ENCODE results near the gene TMEM151B. TPM values are rescaled to one million over a fixed set of nuclear protein-coding genes. Genes with fewer than 3 reads are reported as not detected.

The TMEM151B gene
- total and polyA plus RNA-seq, 9 of the 15 experiments (the other 6 are each of a cell fraction or from before 2014, with no cell fraction given), result not detected

DNA sequence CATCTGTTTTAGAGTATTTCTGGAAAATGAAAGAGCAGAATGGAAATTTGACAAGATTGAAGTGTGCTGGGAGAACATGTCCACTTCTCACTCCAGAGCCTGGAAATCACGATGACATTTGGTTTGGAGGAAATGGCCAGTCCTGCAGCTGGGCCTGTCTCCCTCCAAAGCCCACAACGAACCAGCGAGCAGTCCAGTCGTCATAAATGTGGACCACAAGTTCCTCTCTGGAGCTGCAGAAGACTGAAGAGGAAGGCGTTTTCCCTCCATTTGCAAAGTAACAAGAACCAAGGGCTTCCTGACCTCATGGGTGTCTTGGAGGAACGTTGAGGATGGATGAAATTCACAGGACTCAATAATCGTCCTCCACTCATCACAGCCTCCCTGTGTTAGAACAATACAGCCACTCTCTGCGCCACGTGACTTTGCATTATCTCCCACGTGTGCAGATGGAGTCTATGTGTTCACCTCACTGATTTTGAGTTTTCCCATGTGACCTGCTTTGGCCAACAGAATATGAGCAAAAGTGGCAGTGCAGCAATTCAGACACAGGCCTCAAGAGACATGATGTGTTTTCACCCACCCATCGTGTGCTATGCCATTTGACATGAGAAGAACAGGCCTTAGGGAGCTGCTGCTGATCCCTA, 63.1 kb downstream of the TMEM151B start (continued):
- TF ChIP-seq, protein P1, sequence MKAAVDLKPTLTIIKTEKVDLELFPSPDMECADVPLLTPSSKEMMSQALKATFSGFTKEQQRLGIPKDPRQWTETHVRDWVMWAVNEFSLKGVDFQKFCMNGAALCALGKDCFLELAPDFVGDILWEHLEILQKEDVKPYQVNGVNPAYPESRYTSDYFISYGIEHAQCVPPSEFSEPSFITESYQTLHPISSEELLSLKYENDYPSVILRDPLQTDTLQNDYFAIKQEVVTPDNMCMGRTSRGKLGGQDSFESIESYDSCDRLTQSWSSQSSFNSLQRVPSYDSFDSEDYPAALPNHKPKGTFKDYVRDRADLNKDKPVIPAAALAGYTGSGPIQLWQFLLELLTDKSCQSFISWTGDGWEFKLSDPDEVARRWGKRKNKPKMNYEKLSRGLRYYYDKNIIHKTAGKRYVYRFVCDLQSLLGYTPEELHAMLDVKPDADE (conservative IDR thresholded peaks at IDR 0.05; ENCODE audit: control insufficient read depth, low read depth, low read length), result no peak
- TF ChIP-seq, protein P2, sequence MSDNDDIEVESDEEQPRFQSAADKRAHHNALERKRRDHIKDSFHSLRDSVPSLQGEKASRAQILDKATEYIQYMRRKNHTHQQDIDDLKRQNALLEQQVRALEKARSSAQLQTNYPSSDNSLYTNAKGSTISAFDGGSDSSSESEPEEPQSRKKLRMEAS (CRISPR knock-in tag; IDR thresholded peaks at IDR 0.05), result peak; percentile 35; the same call in 1 of the 2 replicates
- TF ChIP-seq ZNF707 (CRISPR knock-in tag; conservative IDR thresholded peaks at IDR 0.05) (no peak), MBD2 (IDR thresholded peaks at IDR 0.05; ENCODE audit: borderline replicate concordance, low read depth) (no peak), ETV6 (IDR thresholded peaks at IDR 0.05; ENCODE audit: borderline replicate concordance in 1 of 2, low read depth in 2 of 2, low read length in 1 of 2) (no peak), ETV6 (CRISPR knock-in tag; IDR thresholded peaks at IDR 0.05; ENCODE audit: borderline replicate concordance) (no peak), TEAD1 (CRISPR knock-in tag; IDR thresholded peaks at IDR 0.05) (no peak), FOXJ3 (CRISPR knock-in tag; IDR thresholded peaks at IDR 0.05) (no peak), CBFB (CRISPR knock-in tag; IDR thresholded peaks at IDR 0.05) (0 out of 2 replicates have a peak, but pooled peaks have one; percentile 51), CXXC5 (CRISPR knock-in tag; IDR thresholded peaks at IDR 0.05) (no peak), TEAD2 (tag; IDR thresholded peaks at IDR 0.05) (no peak), POLR2AphosphoS5 (IDR thresholded peaks at IDR 0.05; ENCODE audit: control insufficient read depth, insufficient read depth, low read depth, low read length) (no peak), TCF3 (CRISPR knock-in tag; IDR thresholded peaks at IDR 0.05) (no peak), NCOA1 (IDR thresholded peaks at IDR 0.05; ENCODE audit: low read depth) (no peak), FOS (IDR thresholded peaks at IDR 0.05; ENCODE audit: extremely low read depth, insufficient read length) (no peak), RCOR1 (IDR thresholded peaks at IDR 0.05; ENCODE audit: borderline replicate concordance in 1 of 2, low read depth in 2 of 2, low read length in 2 of 2) (no peak), XRCC3 (IDR thresholded peaks at IDR 0.05) (no peak), MCM5 (IDR thresholded peaks at IDR 0.05; ENCODE audit: low read depth) (no peak)
- TF ChIP-seq, protein P3, sequence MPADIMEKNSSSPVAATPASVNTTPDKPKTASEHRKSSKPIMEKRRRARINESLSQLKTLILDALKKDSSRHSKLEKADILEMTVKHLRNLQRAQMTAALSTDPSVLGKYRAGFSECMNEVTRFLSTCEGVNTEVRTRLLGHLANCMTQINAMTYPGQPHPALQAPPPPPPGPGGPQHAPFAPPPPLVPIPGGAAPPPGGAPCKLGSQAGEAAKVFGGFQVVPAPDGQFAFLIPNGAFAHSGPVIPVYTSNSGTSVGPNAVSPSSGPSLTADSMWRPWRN (IDR thresholded peaks at IDR 0.05; ENCODE audit: low read depth), result no peak
- TF ChIP-seq, protein P4, sequence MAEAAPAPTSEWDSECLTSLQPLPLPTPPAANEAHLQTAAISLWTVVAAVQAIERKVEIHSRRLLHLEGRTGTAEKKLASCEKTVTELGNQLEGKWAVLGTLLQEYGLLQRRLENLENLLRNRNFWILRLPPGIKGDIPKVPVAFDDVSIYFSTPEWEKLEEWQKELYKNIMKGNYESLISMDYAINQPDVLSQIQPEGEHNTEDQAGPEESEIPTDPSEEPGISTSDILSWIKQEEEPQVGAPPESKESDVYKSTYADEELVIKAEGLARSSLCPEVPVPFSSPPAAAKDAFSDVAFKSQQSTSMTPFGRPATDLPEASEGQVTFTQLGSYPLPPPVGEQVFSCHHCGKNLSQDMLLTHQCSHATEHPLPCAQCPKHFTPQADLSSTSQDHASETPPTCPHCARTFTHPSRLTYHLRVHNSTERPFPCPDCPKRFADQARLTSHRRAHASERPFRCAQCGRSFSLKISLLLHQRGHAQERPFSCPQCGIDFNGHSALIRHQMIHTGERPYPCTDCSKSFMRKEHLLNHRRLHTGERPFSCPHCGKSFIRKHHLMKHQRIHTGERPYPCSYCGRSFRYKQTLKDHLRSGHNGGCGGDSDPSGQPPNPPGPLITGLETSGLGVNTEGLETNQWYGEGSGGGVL (CRISPR knock-in tag; IDR thresholded peaks at IDR 0.05), result no peak
- TF ChIP-seq, protein P5, sequence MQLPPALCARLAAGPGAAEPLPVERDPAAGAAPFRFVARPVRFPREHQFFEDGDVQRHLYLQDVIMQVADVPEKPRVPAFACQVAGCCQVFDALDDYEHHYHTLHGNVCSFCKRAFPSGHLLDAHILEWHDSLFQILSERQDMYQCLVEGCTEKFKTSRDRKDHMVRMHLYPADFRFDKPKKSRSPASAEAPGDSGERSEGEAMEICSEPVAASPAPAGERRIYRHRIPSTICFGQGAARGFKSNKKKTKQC (CRISPR knock-in tag; IDR thresholded peaks at IDR 0.05), result no peak

Measured in K562 (cell line).